ENCODE results near the gene STRN3.

DNA sequence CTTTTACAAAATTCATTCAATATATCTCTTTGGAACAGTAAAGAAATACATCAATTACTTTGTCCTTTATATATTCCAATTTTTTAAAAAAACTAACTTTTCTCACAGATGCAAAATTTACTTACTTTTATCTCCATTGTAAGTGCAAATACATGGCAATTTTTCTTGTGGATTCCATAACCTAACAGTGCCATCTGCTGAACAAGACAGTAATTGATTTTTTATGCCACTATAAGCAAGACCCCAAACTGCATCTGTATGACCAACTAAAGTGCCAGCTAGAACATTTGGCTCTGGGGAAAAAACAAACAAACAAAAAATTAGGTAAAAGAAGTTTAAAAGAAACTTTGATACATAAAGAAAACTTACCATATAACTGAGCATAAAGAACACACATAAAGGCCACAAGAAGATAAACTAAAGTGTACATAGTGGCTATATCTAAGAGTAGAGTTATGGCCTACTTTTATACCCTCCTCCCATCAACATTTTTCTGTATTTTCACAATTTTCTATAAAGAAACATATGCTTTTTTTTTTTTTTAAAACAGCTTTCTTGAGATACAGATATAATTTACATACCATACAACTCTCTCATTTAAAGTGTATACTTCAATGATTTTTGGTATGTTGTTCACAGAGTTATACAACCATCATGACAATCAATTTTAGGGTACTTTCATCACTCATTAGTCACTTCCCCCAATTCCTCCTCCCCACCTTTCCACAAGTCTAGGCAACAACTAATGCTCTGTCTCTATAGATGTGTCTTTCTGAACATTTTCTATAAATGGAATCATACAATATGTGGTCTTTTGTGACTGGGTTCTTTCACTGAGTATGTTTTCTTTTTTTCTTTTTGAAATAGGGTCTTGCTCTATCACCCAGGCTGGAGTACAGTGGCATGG lies 119.2 kb downstream of the STRN3 start:
- TF ChIP-seq EP300 (IDR thresholded peaks at IDR 0.05): no peak
- TF ChIP-seq, protein P1, sequence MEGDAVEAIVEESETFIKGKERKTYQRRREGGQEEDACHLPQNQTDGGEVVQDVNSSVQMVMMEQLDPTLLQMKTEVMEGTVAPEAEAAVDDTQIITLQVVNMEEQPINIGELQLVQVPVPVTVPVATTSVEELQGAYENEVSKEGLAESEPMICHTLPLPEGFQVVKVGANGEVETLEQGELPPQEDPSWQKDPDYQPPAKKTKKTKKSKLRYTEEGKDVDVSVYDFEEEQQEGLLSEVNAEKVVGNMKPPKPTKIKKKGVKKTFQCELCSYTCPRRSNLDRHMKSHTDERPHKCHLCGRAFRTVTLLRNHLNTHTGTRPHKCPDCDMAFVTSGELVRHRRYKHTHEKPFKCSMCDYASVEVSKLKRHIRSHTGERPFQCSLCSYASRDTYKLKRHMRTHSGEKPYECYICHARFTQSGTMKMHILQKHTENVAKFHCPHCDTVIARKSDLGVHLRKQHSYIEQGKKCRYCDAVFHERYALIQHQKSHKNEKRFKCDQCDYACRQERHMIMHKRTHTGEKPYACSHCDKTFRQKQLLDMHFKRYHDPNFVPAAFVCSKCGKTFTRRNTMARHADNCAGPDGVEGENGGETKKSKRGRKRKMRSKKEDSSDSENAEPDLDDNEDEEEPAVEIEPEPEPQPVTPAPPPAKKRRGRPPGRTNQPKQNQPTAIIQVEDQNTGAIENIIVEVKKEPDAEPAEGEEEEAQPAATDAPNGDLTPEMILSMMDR (IDR thresholded peaks at IDR 0.05): no peak
